22Rv1 (cell line): ENCODE measurements around the gene LRRFIP1.

Experiments used
- ZFX ChIP-seq: fragments of 450-650 bp; IDR thresholded peaks from 2 replicates; pipeline ENCODE4 v1.6.1; 2017; ENCODE audit warnings: antibody characterized with exemption, borderline replicate concordance
- TF ChIP-seq, protein P1 (sequence below): fragments of 450-650 bp; IDR thresholded peaks from 2 replicates; pipeline ENCODE4 v1.5.1; 2017; ENCODE audit warnings: mild to moderate bottlenecking

- TF ChIP-seq, protein P1, sequence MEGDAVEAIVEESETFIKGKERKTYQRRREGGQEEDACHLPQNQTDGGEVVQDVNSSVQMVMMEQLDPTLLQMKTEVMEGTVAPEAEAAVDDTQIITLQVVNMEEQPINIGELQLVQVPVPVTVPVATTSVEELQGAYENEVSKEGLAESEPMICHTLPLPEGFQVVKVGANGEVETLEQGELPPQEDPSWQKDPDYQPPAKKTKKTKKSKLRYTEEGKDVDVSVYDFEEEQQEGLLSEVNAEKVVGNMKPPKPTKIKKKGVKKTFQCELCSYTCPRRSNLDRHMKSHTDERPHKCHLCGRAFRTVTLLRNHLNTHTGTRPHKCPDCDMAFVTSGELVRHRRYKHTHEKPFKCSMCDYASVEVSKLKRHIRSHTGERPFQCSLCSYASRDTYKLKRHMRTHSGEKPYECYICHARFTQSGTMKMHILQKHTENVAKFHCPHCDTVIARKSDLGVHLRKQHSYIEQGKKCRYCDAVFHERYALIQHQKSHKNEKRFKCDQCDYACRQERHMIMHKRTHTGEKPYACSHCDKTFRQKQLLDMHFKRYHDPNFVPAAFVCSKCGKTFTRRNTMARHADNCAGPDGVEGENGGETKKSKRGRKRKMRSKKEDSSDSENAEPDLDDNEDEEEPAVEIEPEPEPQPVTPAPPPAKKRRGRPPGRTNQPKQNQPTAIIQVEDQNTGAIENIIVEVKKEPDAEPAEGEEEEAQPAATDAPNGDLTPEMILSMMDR, result no peak
- no peak for TF ChIP-seq ZFX
Observed at GRCh38 chr2:237747189-237747588, 119.8 kb downstream of the LRRFIP1 start.
